Ishikawa (cell line): ENCODE data around the gene LSM3.

Experiments used
- CEBPB ChIP-seq: IDR thresholded peaks from 2 replicates; pipeline ENCODE4 v1.6.1; 2012
- CREB1 ChIP-seq: IDR thresholded peaks from 2 replicates; pipeline ENCODE4 v1.6.1; 2012; ENCODE audit warnings: low read depth
- EGR1 ChIP-seq: IDR thresholded peaks from 2 replicates; pipeline ENCODE4 v1.6.1; 2012
- EP300 ChIP-seq: IDR thresholded peaks from 2 replicates; pipeline ENCODE4 v1.6.1; 2012; ENCODE audit warnings: borderline replicate concordance
- FOXM1 ChIP-seq: IDR thresholded peaks from 2 replicates; pipeline ENCODE4 v1.6.1; 2012; ENCODE audit warnings: low read depth, borderline replicate concordance
- RAD21 ChIP-seq: IDR thresholded peaks from 2 replicates; pipeline ENCODE4 v1.6.1; 2012; ENCODE audit warnings: low read depth
- REST ChIP-seq: IDR thresholded peaks from 2 replicates; pipeline ENCODE4 v1.6.1; 2012; ENCODE audit warnings: low read depth, mild to moderate bottlenecking
- TAF1 ChIP-seq: IDR thresholded peaks from 2 replicates; pipeline ENCODE4 v1.6.1; 2012; ENCODE audit warnings: low read depth, mild to moderate bottlenecking
- TCF12 ChIP-seq: IDR thresholded peaks from 2 replicates; pipeline ENCODE4 v1.6.1; 2012; ENCODE audit warnings: low read depth
- YY1 ChIP-seq: IDR thresholded peaks from 2 replicates; pipeline ENCODE4 v1.6.1; 2012; ENCODE audit warnings: low read depth
- ZBTB7A ChIP-seq: IDR thresholded peaks from 2 replicates; pipeline ENCODE4 v1.6.1; 2012; ENCODE audit warnings: low read depth
- TF ChIP-seq, protein P1 (sequence below): IDR thresholded peaks from 2 replicates; pipeline ENCODE4 v1.6.1; 2012

GRCh38 chr3:14220933-14221332 is 42.3 kb downstream of the LSM3 start:
- TF ChIP-seq EGR1, result no peak
- TF ChIP-seq, protein P1, sequence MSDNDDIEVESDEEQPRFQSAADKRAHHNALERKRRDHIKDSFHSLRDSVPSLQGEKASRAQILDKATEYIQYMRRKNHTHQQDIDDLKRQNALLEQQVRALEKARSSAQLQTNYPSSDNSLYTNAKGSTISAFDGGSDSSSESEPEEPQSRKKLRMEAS, result no peak
- no peak for TF ChIP-seq RAD21
- no peak for TF ChIP-seq YY1
- no peak for TF ChIP-seq EP300
- TF ChIP-seq REST, result no peak
- TF ChIP-seq ZBTB7A, result no peak
- TF ChIP-seq CEBPB, result no peak
- TF ChIP-seq TCF12, result no peak
- TF ChIP-seq FOXM1, result no peak
- no peak for TF ChIP-seq TAF1
- TF ChIP-seq CREB1, result no peak
